ENCODE results near the gene KLK5.
"Not testable (repeated sequence)": the region's sequence is repeated elsewhere in the genome, so short reads cannot be mapped to it uniquely, and the experiment has no call there.

KLK5 gene

DNA sequence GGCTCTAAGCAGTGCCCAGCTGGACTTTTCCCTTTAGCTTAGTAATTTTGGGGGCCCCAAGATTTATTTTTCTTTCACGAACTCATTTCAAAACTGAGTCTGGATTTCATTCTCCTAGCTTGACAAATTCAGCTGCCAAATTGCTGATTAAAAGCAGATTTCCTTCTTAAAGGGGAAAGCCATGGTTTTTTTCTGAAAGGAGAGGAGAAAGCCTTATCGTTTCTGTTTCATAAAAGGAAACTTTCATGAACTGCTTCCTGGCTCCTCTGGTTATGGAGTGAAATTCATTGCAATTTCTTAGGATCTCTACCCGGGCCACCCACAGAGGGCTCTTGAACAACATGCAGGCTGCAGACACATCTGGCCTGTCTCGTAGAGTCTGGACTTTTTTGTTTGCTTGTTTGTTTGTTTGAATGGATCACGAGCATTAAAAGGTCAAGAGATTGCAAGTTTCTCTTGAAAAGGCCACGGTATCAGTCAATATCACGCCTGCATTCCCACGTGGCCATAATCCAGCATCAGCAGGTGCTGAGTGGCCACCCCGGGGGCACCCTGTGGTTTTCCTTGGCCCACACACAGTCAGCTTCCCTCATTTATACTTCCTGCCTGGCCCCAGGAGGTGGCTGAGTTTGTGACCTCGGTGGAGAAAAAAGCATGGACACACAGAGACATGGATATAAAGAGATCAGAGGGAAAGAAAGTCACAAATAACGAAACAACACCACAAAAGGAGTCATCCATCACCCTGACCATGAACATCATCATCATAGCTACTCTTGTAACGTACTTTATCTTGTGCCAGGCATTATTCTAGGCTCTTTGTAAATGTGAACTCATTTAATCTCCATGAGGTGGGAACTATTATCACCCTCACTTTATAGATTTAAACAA, 31.2 kb downstream of the KLK5 start:
- DNase-seq: no peak

DNA sequence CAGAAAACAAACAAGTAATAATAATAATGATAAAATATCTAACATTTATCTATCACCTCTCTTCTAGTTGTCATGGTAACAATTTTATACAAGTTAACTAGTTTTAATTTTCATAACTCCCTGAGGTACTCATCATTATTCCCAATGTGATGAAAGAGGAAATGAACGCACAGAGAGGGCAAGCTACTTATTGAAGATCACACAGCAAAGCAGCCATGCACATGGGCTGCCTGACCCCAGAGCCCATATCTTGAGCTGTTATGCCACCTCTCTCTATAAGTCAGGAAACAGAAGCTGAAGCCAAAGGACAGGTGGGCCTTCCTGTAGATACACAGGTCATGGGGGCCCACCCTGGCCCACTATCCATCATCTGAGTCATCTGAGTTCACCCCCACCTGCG, 36.8 kb downstream of the KLK5 start:
- no peak for DNase-seq

DNA sequence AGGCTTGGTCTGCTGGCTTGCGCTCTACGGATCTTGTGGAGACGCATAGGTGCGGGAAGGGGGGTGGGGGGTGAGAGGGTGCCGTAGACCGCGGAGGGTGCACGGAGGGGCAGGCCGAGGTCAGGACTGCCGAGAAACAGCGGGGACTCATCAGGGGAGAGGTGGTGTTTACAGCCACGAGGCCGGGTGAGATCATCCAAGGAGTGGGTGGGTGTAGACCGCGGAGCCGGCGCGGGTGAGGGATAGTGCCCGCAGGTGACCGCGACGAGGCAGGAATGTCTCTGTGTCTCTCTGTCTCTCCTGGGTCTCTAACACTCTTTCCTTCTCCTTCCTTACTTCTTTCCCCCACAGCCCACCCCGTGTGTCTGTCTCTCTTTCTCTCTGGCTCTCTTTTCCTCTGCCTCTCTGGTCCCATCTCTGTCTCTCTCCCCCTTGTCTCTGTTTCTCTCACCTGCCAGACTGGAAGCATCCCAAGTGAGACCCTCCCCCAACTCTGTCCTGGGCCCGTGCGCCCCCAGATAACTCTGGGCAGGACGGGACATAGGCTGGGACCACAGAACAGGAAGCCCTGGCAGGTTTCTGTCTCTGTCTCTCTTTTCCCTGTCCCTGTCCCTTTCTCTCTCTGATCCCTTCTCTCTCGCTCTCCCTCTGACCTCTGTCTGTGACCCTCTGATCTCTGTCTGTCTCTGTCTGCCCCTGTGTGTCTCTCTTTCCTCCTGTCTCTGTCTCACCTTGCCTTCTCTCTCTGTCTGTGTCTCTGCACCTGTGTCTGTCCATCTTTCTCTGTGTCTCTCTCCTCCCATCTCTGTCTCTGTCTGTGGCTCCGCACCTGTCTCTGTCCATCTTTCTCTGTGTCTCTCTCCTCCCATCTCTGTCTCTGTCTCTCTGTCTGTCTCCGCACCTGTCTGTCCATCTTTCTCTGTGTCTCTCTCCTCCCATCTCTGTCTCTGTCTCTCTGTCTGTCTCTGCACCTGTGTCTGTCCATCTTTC, 39.8 kb downstream of the KLK5 start:
- no peak for DNase-seq

DNA sequence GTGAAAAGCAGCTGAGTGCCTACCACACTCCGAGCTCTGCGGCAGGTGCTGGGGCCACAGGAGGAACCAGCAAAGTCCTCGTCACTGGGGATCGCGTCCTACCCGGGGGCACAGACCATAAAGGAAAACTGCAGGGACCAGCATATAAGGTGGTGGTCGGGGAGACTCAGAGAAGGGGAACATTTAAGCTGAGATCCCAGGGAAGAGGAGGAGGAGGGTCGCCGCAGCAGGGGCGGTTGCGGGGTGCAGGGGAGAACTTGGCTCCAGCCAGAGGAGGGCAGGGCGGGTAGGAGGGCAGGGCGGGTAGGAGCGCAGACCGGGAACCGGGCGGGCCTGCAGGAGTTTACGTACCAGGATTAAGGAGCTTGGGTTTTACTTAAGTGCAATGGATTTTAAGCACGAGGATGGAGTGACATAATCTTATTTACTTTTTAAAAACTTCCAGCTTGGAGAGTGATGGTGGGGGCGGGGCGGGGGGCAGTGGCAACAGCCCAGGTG, 40.7 kb downstream of the KLK5 start:
- no peak for DNase-seq

DNA sequence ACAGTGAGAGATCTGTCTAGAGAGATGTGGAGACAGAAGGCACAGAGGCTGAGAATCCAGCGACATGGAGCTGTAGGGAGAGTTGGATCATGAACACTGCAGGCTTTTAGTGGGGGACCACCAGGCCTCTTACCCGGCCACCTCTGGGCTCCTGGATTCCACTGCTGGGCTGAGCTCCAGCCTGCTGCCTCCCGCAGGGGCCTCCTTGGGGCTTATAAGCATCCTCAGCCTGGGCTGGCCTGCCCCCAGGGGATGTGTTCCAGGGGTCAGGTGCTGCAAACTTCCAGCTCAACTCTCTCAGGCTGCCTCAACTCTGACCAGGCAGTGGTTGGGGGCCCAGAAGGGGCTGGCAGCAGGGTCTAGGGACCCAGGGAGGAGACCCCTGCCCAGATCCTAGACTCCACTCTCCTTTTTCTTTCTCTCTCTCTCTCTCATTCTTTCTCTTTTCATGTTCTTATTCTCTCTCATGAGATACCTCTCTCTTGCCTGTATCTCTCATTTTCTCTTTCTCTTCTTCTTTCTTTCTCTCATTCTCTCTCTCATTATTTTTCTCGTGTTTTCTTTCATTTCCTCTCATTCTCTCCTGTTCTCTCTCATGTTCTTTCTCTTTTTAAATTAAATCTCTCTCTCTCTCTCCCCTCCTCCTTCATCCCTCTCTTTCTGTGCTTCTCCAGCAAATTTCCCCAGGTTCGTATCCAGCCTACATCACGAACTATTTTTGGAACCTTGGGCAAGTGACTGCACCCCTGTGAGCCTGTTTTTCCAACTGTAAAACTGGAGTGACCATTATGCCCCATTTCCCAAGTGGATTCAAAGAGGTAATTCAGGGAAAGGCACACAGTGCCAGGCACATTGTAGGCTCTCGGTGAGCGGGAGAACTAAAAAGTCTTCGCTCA, 41.4 kb downstream of the KLK5 start, which contains the start of gene KLK4:
KLK4 (minus strand) TSS at position 190 of the 896 bp plus-strand sequence. CDS start 657 bp downstream, outside the sequence.
- no peak for DNase-seq

DNA sequence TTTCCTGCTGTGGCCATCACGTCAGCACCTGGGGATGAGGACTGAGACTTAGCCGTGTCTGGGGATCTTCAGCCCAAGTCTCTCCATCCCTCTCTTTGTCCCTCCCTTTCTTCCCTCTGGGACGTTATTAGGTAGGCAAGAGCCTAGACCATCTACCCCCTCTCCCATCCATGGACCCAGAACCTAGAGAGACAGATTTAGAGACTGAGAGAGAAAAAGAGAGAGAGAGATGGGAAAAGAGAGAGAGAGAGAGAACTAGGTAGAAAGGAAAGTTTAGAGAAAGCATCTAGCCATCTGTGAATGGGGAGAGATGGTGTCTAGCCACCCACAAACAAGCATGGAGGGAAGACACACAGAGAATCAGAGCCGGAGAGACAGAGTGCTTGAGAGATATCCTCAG, 42.1 kb downstream of the KLK5 start:
- no peak for DNase-seq

DNA sequence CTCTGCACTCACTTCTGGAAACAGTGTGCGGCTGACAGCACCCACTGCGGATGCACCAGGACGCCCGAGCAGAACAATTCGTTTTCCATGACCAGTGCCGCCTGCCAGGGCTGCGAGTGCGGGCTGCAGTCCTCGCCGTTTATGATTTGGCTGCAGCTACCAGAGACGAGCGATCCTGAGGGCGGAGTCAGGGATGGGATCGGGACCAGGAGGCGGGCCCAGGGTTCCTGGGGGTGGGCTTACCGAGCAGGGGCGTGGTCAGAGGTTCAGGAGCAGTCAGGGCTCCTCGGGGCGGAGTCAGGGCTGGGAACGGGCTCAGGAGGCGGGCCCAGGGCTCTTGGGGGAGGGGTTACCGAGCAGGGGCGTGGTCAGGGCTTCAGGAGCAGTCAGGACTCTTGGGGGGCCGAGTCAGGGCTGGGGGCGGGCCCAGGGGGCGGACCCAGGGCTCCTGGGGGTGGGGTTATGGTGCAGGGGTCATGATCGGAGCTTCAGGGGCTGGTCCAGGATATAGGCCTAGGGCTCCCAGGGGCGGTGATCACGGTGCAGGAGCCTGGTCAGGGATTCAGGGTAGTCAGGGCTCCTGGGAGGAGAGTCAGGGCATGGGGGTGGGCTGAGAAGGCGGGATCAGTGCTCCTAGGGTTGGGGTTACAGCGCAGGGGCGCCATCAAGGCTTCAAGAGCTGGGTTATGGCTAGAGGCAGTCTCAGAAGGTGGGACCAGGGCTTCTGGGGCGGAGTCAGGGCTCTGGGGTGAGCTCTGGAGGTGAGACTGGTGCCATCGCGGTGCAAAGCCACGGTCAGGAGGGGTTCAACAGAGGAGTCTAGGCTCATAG, 43.4 kb downstream of the KLK5 start:
- no peak for DNase-seq

DNA sequence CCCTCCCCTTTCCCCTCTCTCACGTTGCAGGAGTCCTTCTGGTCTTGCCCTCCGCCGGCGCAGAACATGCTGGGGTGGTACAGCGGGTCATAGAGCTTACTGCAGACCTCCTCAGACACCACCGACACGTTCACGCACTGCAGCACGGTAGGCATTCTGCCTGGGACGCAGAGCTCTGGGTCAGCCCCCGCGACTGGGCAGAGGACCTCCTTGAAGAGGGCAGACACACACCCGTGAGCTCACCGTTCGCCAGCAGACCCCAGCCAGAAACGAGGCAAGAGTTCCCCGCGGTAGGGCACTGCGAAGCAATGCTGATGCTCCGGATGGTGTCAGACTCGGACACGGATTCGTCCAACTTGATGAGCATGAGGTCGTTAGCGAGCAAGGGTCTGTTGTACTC, 44.5 kb downstream of the KLK5 start:
- no peak for DNase-seq

DNA sequence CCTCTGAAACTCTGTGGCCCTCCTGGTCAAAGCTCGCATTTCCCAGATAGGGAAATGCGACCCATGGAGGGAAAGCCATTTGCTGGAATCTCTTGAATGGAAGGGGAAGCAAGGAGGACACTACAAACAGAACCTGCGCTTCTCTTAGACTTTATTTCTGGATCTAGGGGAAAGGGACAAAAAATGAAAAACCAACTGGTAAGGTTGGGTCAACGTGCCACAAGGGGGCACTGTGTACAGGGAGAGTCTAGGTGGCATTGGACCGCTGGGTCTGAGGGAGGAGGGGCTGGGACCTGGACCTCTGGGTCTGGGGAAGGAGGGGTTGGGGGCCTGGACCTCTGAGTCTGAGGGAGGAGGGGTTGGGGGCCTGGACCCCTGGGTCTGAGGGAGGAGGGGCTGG, 46.6 kb downstream of the KLK5 start:
- peak; percentile 15 for DNase-seq

DNA sequence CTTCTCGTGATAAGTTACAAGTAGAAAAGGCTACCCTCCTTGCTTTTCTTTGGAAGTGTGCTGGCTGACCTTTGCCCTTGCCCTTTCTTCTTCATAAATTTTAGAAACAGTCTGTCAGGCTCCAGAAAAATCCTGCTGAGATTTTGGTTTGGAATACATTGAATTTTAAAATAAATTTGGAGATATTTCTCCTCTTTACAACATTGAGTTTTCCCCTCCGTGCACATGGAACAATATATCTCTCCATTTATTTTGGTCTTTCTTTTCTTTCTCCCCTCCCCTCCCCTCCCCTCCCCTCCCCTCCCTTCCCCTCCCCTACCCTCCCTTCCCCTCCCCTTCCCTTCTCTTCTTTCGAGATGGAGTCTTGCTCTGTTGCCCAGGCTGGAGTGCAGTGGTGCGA, 50.2 kb downstream of the KLK5 start:
- DNase-seq: no peak

DNA sequence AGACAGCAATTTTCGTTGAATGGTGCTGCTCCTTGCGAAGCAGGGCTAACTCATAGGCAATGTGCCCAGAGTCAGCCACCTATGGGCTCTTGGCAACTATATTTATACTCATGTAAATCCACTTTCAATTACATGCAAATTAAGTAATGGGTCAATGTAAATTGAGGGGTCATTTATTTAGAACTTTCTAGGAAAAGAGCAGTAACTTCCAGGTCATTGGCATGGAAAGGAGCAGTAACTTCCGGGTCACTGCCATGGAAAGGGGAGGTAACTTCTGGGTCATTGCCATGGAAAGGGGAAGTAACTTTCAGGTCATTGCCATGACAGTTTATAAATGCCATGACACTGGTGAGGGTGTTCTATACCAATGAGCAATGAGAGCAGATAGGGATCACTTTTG, 53.3 kb downstream of the KLK5 start:
- DNase-seq: no peak

DNA sequence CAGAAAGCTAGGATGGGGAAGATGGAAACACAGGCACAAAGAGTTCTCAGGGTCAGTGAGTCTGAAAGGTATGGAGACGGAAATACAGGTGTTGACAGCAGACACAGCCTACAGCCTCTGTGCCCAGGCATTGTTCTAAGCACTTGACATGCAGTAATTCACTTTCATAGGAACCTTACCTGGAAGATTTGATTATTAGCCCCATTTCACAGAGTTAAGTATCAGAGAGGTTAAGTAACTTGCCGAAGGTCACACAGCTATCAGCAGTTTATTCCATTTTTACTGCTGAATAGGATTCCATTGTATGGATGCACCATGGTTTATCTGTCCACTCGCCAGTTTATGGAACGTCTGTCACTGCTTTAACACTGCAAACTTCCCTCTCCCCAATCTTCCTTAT, 54.8 kb downstream of the KLK5 start:
- no peak for DNase-seq

DNA sequence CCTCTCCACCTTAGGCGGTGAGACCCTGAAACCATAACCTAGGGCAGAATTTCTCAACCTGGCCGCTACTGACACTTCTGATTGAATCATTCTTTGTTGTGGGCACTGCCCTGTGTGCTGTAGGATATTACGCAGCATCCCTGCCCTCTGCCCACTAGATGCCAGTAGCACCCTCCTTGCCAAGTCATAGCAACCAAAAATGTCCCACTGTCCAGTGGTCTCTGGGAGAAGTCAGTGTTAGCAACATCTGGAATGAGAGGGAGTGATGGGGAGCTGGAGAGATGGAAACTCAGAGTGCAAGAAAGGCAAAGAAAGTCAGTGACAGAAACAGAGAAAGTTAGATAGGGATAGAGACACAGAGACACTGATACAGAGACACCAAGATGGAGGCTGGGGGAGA, 55.2 kb downstream of the KLK5 start:
- DNase-seq: no peak

DNA sequence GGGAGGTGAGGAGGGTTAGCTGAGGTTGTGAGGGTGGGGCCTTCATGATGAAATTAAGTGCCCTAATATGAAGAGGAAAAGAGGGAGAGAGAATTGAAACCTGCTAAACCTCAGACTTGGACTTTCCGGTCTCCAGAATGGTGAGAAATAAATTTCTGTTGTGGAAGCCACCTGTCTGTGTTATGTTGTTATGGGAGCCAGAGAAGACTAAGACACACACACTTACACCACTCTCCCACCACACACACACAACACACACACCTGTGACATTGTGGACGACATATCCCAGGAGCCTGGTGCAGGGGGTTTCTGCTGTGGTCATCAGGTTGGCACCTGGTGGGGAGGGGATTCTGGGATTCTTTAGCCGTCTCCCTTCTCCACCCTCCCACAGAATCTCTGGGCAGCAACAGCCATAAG, 55.6 kb downstream of the KLK5 start:
- no peak for DNase-seq

DNA sequence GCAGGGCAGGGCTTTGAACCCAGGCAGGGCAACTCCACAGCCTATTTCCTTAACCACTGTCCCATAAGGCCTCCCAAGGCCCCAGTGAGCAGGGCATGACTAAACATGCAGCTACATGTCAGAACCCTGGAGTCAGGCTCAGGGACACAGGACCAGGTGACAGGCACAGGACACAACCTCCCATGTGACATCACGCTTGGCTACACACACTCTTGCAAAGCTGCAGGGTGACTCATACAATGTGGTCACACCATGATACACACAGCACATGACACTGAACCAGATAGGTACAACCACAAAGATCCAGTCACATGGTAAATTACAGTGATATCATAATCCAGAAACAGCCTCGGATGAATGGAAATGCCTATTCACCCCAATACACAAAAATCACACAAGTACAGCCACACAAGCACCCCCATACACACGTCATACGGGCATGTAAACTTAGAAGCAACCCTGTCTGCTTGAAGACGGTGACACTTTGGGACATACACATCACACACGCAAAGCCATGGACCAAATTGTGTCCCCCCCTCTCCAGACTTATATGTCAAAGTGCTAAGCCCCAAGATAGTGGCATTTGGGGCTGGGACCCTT, 56.1 kb downstream of the KLK5 start:
- no peak for DNase-seq

DNA sequence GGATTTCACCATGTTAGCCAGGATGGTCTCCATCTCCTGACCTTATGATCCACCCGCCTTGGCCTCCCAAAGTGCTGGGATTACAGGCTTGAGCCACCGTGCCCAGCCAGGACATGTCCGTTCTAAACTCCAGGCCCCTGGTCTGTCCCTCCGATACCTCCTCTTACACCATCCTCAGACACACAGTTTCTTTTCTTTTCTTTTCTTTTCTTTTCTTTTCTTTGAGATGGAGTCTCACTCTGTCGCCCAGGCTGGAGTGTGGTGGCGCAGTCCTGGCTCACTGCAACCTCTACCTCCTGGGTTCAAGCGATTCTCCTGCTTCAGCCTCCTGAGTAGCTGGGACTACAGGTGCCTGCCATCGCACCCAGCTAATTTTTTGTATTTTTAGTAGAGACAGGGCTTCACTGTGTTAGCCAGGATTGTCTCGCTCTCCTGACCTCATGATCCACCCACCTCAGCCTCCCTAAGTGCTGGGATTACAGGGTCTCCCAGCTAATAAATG, 56.7 kb downstream of the KLK5 start:
- DNase-seq: not testable (repeated sequence)

DNA sequence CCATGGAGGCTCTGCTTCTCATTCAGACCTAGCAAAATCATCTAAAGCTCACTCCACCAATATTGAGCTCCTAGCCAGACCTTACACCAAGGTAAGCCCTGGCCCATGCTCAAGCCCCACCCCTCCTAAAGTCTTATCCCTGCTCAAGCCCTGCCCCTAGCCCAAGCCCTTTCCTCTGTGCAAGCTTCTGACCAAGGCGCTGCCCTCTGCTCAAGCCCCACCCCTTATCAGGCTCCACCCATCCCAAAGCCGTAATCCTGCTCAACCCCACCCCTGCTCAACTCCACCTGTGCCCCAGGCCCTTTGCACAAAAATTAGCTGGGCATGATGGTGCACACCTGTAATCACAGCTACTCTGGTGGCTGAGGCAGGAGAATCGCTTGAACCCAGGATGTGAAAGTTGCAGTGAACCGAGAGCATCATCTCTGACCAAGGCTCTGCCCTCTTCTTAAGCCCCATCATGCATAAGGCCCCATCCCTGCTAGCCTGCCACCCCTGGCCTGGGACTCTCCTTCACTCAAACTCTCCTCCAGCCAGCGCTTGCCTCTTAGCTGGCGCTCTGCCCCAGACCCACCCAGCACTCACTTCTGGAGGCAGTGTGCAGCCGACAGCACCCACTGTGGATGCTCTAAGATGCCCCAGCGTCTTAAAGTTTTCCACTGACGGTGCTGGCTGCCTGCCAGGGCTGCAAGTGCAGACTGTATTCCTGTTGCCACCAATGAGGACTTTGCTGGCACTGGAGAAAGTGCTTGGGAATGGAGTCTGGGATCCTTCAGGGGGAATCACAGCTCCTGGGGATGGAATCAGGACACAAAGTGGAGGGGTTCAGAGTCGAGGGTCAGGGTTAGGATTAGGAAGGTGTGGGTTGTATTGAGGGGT, 58.1 kb downstream of the KLK5 start:
- no peak for DNase-seq

All from activated gamma-delta T cell treated with Interleukin-2 at 50 U/mL for 16 hours (primary cell).